MCF 10A (cell line): ENCODE results near the gene PCDHGA10. TPM values are rescaled to one million over a fixed set of nuclear protein-coding genes. Genes with fewer than 3 reads are reported as not detected.

Experiments
- BruUV-seq: library from RNA; stranded (reverse); fragments of 400-500 nt; replicated peaks from 2 replicates; lab custom pipeline; 2021; lab: Mats Ljungman, UMichigan
- CTCF ChIA-PET: fragments of 300-600 bp; sonication (Branson Sonifier 250); formaldehyde crosslinking; extraction: SDS; loops from one replicate; lab custom pipeline; 2021; ENCODE audit warnings: antibody characterized with exemption, inconsistent platforms; lab: Yijun Ruan, JAX
- POLR2A ChIA-PET: fragments of 300-600, 350-650 bp; sonication (Branson Sonifier 250); formaldehyde crosslinking; extraction: SDS; loops from one replicate; lab custom pipeline; 2020; ENCODE audit warnings: antibody characterized with exemption, inconsistent platforms; lab: Yijun Ruan, JAX
- DNase-seq: peaks from one replicate; pipeline ENCODE4 v3.0.0-alpha.2; 2018; ENCODE audit not compliant: unreplicated experiment
- H3K27ac Mint-ChIP-seq: one replicate; pipeline ENCODE4 v1.8.0; 2022; ENCODE audit warnings: mild to moderate bottlenecking, low read depth, mixed read lengths; ENCODE audit not compliant: unreplicated experiment
- H3K27me3 Mint-ChIP-seq: one replicate; pipeline ENCODE4 v1.8.0; 2022; ENCODE audit warnings: mixed read lengths; ENCODE audit not compliant: insufficient read depth, unreplicated experiment
- H3K36me3 Mint-ChIP-seq: one replicate; pipeline ENCODE4 v1.8.0; 2022; ENCODE audit warnings: mild to moderate bottlenecking, moderate library complexity, mixed read lengths; ENCODE audit not compliant: insufficient read depth, unreplicated experiment
- H3K4me1 Mint-ChIP-seq: one replicate; pipeline ENCODE4 v1.8.0; 2022; ENCODE audit warnings: mixed read lengths; ENCODE audit not compliant: insufficient read depth, unreplicated experiment
- H3K4me3 Mint-ChIP-seq: one replicate; pipeline ENCODE4 v1.8.0; 2022; ENCODE audit warnings: mild to moderate bottlenecking, moderate library complexity, mixed read lengths; ENCODE audit not compliant: unreplicated experiment
- H3K9me3 Mint-ChIP-seq: one replicate; pipeline ENCODE4 v1.8.0; 2022; ENCODE audit warnings: mixed read lengths; ENCODE audit not compliant: unreplicated experiment
- CTCF ChIP-seq: fragments of 200-600 bp; IDR thresholded peaks from one replicate; pipeline ENCODE4 v1.8.0; 2022; ENCODE audit warnings: antibody characterized with exemption, mild to moderate bottlenecking; ENCODE audit not compliant: unreplicated experiment
- intact Hi-C: fragments of 100-400 bp; cut with micrococcal nuclease; formaldehyde crosslinking; loops from 2 replicates; pipeline ENCODE4 v1.14.1; 2022
- total RNA-seq: library from RNA; stranded (reverse); gene quantifications from 2 replicates; pipeline ENCODE4 v1.2.3, GENCODE V29; 2022

Gene PCDHGA10
- total RNA-seq, 1 experiment from 2014 or later: 1.4 TPM

GRCh38 chr5:141434006-141434405, 21.2 kb downstream of the PCDHGA10 start:
- CTCF ChIA-PET: interaction anchor here (0.5 kb wide), 1 partner anchor 133 kb away, joined by 8 read pairs; no protein-coding TSS in a partner anchor
- Mint-ChIP-seq H3K4me1 (no peaks in the 10 kb centered on the region), H3K9me3 (peaks cover 35% of the 10 kb centered on the region), H3K36me3 (no peaks in the 10 kb centered on the region), H3K27me3 (no peaks in the 10 kb centered on the region), H3K4me3 (no peak overlapping the region), H3K27ac (no peak overlapping the region)
- no TSS peak for BruUV-seq
- DNase-seq: no peak
- intact Hi-C loops: no loop called here
- POLR2A ChIA-PET: no interaction called here
- TF ChIP-seq CTCF: no peak

- ChIA-PET POLR2A (no interaction called here), CTCF (interaction anchor here (2.0 kb wide), 1 partner anchor 87 kb away, joined by 5 read pairs; no protein-coding TSS in a partner anchor)
- peaks cover 27% of the 10 kb centered on the region for H3K9me3 Mint-ChIP-seq
- H3K36me3 Mint-ChIP-seq: peaks cover 4% of the 10 kb centered on the region
- intact Hi-C loops: no loop called here
- H3K27ac Mint-ChIP-seq: no peak overlapping the region
- no peaks in the 10 kb centered on the region for H3K27me3 Mint-ChIP-seq
- H3K4me1 Mint-ChIP-seq: no peaks in the 10 kb centered on the region
- H3K4me3 Mint-ChIP-seq: no peak overlapping the region
- no TSS peak for BruUV-seq
- no peak for DNase-seq
- no peak for TF ChIP-seq CTCF
Measured at GRCh38 chr5:141437221-141437620, 24.4 kb downstream of the PCDHGA10 start.

GRCh38 chr5:141439411-141440141, 26.8 kb downstream of the PCDHGA10 start:
- peaks cover 4% of the 10 kb centered on the region for H3K36me3 Mint-ChIP-seq
- intact Hi-C loops: no loop called here
- no peaks in the 10 kb centered on the region for H3K4me1 Mint-ChIP-seq
- no peaks in the 10 kb centered on the region for H3K27me3 Mint-ChIP-seq
- ChIA-PET CTCF (interaction anchor here (0.6 to 1.5 kb wide), 7 partner anchors 9 to 520 kb away, joined by 3 to 5 read pairs (median 3); partner anchors contain the start of genes PCDHGA12 and PCDHGB7), POLR2A (interaction anchor here (0.7 kb wide), 1 partner anchor 9 kb away, joined by 3 read pairs; the partner anchor contains the start of gene PCDHGA12)
- BruUV-seq: no TSS peak
- no peak for TF ChIP-seq CTCF
- H3K4me3 Mint-ChIP-seq: no peak overlapping the region
- DNase-seq: no peak
- H3K27ac Mint-ChIP-seq: no peak overlapping the region
- H3K9me3 Mint-ChIP-seq: peaks cover 20% of the 10 kb centered on the region

- no peak overlapping the region for H3K4me3 Mint-ChIP-seq
- POLR2A ChIA-PET: interaction anchor here (0.7 kb wide), 1 partner anchor 10 kb away, joined by 3 read pairs; the partner anchor contains the start of gene PCDHGA12
- TF ChIP-seq CTCF: no peak
- BruUV-seq: no TSS peak
- peaks cover 4% of the 10 kb centered on the region for H3K36me3 Mint-ChIP-seq
- no peak for DNase-seq
- CTCF ChIA-PET: interaction anchor here (0.5 to 0.8 kb wide), 5 partner anchors 23 to 161 kb away, joined by 3 to 4 read pairs (median 3); partner anchors contain the start of gene PCDHGB7
- peaks cover 14% of the 10 kb centered on the region for H3K9me3 Mint-ChIP-seq
- no peak overlapping the region for H3K27ac Mint-ChIP-seq
- no peaks in the 10 kb centered on the region for H3K27me3 Mint-ChIP-seq
- no peaks in the 10 kb centered on the region for H3K4me1 Mint-ChIP-seq
- intact Hi-C loops: no loop called here
Measured at GRCh38 chr5:141440341-141440740, 27.6 kb downstream of the PCDHGA10 start.
